ENCODE measurements around the gene EXPH5.

DNA sequence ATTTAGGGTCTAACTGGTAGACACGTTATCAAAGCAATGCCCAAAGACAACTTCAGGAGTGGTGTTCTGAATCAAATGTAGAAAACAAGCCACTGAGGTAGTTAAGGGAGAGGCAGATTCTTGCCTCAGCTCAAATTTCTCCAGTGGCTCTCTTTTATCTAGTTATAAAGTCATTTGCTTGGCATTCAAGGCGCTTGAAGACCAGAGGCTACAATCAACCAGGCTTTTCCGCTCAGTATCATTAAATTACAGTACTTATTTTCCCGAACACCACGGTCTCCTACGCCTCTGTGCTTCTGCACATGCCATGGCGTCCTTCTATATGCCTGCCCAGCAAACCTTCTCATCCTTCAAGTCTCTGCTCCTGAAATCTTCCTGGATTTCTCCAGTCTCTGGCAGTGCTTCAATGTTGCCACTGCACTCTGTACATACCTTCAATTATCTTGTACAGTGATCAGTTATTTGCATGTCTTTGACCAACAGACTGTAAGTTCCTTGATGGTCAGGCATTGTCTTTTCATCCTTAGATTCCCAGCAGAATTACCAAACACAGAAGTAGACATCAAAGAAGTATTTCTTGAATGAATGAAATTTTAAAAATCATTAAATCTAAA, 96.8 kb downstream of the EXPH5 start:
- TF ChIP-seq, protein P1, sequence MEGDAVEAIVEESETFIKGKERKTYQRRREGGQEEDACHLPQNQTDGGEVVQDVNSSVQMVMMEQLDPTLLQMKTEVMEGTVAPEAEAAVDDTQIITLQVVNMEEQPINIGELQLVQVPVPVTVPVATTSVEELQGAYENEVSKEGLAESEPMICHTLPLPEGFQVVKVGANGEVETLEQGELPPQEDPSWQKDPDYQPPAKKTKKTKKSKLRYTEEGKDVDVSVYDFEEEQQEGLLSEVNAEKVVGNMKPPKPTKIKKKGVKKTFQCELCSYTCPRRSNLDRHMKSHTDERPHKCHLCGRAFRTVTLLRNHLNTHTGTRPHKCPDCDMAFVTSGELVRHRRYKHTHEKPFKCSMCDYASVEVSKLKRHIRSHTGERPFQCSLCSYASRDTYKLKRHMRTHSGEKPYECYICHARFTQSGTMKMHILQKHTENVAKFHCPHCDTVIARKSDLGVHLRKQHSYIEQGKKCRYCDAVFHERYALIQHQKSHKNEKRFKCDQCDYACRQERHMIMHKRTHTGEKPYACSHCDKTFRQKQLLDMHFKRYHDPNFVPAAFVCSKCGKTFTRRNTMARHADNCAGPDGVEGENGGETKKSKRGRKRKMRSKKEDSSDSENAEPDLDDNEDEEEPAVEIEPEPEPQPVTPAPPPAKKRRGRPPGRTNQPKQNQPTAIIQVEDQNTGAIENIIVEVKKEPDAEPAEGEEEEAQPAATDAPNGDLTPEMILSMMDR (IDR thresholded peaks at IDR 0.05; ENCODE audit: low read depth, low read length, poor library complexity, severe bottlenecking): no peak
- no peak for TF ChIP-seq EZH2phosphoT487 (IDR thresholded peaks at IDR 0.05; ENCODE audit: borderline replicate concordance, low read length)
